ENCODE measurements around the gene ANKS1B. TPM values are rescaled to one million over a fixed set of nuclear protein-coding genes. Genes with fewer than 3 reads are reported as not detected.
"Not testable (repeated sequence)": the region's sequence is repeated elsewhere in the genome, so short reads cannot be mapped to it uniquely, and the experiment has no call there.

The ANKS1B gene
- total RNA-seq, 2 donors from 2014 or later: 32.7 to 37.1 TPM

DNA sequence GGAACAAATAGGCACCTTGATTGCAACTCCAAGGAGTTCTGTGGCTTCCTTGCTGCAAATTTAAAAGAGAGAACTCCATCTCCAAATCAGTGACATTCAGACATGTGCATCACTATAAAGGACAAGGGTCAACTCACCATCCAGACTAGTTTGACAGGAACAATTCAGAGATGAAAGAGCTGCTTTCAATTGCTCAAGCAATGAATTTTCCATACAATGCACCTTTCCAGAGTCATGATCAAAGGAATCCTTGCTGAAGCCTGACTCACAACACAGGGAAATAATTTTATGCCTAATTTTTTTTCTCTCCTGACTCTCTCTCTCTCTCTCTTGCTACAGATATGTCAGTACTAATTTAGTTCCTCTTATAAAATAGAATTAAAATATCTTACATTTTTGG is 717.7 kb downstream of the ANKS1B start:
- intact Hi-C loops (cut with DNase I): no loop called here
- no peak for DNase-seq (ENCODE audit: low spot score)

DNA sequence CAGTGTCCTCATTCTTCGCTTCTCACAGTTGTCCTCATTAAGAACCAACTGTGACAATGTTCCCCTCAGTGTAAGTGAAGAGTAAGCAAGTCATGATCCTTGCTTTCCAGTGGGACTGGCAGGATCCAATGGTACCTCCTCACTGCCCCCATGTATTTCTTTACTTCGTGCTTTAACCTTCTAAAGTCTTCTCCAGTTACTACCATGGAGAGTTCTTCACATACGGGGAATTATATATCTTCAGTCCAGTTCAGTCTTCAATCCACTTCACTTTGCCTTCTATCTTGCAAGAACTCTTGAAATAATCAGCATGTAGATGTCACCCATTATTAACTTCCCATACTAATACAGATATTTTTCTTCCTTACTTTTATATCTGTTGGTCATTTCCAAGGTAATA is 719.1 kb downstream of the ANKS1B start:
- DNase-seq (ENCODE audit: low spot score): no peak
- intact Hi-C loops (cut with DNase I): no loop called here

DNA sequence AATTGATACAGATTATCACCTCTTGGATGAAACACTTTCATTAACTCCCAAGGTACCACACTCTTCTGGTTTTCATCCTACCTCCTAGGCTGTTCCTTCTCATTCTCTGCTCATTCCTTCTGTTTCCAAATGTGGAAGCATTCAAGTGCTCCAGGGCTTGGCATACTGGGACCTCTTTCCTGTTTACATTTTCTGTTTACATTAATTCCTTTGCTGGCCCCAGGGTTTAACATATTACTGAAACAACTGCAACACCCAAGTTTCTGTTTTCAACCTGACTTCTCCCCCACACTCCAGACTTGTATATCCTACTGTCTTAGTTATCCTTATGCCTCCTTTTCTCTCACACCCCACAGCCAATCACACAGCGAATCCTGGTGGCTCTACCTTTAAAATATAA is 723.5 kb downstream of the ANKS1B start:
- intact Hi-C loops (cut with DNase I): no loop called here
- no peak for DNase-seq (ENCODE audit: low spot score)

DNA sequence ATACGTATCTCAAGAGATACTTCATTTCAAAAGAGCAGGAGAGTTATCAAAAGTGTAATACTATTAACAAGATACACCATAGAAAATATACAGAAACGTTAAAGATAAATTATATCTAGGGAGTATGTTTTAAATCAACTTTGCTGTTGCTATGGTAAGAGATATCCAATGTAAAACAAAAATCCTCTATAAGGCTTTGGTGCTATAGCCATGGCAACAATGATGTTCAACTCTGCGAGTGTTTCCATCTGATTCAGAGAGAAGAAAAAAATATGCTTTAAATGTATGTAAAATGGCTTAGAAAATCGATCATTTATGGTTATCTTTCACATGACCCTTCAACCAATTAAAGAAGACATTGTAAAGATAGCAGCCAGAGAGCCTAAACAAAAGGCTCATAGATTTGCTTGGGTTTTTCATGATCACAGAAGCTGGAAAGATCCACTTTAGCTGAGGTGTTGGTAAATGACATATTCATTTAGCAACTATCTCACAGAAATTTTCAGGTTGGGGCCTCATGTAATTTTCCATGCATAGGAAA is 724.2 kb downstream of the ANKS1B start:
- DNase-seq (ENCODE audit: low spot score): no peak
- intact Hi-C loops (cut with DNase I): no loop called here

DNA sequence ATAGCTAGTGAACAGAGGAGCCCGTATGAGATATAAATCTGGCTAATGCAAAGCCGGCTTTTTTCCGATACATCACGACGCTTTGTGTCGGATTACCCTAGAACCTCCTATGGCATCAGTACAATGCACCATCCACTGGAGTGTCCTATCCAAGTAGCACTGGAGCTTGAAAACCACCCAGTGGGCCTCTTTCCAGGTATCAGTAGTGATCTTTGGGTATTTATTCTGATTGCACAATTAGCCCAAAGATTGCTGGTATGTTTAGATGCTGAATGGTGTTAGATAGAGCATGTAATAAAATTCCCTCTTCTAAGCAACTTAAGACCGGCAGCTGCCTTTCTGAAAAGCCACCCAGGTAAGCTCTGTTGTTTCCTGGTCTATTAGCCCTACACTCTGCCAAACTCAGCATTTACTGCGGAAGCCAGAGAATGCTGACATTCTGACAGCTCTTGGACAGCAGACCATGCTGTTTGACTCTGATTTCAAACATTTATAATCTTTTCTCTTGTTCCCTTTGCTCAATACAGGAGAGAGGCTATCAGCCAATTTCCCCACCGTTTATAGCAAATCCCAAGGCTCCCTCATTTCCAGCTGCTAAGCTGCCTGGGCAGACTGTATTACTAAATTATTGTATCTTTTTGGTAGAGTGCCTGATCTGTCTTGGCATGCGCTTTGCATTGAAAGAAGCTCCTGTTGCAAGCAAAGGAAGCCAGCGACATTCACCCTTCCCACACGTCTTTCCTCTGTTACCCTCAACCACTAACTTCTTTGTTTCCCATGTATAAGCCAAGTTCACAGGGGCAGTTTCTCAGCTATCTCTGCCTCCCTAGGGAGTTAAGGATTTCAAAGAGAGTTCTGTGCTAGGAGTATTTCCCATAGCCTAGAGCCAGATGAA is 725.4 kb downstream of the ANKS1B start:
- intact Hi-C loops (cut with DNase I): no loop called here
- no peak for DNase-seq (ENCODE audit: low spot score)

DNA sequence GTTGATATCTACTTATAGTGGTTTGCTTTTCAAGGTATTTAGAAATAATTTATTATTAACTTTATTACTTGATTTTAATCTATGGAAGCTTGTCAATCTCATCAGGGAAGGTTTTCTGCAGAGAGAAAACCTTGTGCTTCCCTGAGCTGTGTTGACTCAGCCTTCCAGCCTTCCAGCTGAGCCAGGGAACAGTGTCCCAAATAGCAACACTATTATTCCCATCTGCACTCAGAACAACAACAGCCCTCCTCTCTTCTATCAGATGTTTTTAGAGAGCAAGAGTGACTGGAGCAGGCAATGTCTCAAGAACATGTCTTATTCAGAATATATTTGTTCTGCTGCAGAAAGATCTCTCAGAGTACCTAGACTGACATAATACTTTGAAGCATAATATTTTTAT is 727.1 kb downstream of the ANKS1B start:
- intact Hi-C loops (cut with DNase I): no loop called here

DNA sequence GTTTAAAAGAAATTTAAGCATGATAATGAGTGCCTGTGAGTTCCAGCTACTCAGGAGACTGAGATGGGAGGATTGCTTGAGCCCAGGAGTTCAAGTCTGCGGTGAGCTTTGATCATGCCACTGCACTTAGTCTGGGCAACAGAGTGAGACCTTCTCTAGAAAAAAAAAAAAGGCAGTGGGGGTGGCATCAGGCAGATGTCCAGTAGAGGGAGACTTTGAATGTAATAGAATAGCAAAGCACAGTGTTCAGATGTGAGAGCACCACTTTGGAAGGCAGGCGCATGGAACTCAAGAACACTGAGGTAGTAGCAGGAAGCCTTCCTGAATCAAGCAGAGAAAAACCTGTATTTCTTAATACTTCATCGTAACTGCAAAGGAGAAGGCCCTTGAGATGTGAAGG is 731.7 kb downstream of the ANKS1B start:
- no peak for DNase-seq (ENCODE audit: low spot score)
- intact Hi-C loops (cut with DNase I): no loop called here

More for the DNA sequence above, 727.1 kb downstream of the ANKS1B start:
- DNase-seq (ENCODE audit: low spot score): no peak

DNA sequence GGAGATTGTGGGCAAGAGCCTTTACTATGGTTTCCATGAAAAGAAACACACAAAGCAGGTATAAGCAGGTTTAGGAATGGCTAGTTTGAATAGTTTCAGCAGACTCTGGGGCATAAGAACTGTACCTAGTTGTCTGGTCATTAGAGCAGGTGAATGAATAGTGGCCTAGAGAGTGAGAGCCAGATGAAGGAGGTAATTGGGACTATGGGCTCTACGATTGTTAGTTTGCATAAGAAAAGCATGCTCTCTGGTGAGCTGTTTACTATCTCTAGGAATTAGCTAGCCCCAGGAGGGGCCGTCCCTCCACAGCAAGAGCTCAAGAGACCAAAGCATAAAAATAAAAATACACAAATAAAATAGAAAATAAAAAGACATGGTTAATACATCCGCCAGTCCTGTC is 734.6 kb downstream of the ANKS1B start:
- intact Hi-C loops (cut with DNase I): no loop called here
- no peak for DNase-seq (ENCODE audit: low spot score)

DNA sequence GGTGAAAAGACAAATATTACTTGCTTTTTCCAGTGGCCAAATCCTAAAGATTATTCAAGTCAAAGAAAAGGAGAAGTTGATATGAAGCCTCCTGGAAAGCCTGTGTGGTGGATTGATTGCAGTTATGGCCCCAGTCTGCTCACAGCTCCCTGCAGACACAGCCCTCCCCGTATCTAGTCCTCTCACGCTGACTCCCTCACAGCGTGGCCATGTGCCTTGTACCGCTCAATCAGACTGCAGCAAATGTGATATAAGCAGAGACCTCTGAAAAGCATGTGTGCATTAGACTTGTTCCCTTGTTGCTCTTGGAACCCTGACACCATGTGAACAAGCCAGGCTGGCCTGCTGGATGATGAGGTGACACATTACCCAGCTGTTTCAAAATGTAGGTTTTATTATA is 735.2 kb downstream of the ANKS1B start:
- no peak for DNase-seq (ENCODE audit: low spot score)
- intact Hi-C loops (cut with DNase I): no loop called here

DNA sequence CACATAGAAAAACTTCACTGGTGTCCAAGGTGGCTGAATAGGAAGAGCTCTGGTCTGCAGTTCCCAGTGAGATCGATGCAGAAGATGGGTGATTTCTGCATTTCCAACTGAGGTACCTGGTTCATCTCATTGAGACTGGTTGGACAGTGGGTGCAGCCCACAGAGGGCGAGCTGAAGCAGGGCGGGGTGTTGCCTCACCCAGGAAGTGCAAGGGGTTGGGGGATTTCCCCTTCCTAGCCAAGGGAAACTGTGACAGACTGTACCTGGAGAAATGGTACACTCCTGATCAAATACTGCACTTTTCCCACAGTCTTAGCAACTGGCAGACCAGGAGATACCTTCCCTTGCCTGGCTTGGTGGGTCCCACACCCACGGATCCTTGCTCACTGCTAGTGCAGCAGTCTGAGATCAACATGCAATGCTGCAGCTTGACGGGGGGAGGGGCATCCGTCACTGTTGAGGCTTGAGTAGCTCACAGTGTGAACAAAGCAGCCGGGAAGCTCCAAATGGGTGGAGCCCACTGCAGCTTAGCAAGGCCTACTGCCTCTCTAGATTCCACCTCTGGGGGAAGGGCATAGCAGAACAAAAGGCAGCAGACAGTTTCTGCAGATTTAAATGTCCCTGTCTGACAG is 746.7 kb downstream of the ANKS1B start:
- intact Hi-C loops (cut with DNase I): not testable (repeated sequence)

DNA sequence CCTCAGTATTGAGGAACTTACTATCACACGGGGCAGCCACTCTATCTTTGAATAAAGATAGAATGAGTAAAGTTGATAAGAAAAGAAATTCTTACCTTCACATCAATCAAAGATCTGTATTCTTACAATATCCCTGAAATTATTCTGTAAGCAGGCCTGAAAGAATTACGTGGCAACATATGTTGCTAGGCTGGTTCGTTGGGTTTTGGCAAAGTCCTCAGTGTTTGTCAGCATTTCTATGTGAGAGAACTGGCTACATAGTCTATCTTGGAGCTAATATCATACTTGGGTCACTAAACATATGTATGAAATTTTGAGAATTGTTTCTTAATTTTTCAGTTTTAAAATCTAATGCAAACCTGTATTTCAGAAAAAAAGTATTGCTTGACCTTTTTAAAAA is 749.4 kb downstream of the ANKS1B start:
- intact Hi-C loops (cut with DNase I): no loop called here
- no peak for DNase-seq (ENCODE audit: low spot score)

More for the DNA sequence above, 746.7 kb downstream of the ANKS1B start:
- not testable (repeated sequence) for DNase-seq (ENCODE audit: low spot score)

DNA sequence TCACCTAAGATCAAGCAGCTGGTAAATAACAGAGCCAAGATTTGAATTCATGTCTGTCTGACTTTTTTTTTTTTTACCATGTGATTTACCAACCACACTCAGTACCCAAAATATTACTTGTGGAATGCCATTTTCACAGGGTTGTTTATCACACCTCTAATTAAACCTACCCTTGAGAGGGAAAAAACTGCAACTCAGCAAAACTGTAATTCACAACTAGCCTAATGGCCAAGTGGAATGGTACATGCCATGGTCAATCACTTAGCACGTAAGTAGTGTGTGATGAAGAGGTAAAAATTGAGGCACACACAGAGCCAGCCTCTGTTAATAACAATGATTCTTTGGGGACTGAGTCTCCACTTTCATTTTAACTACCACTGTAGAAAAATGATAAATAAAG is 750.0 kb downstream of the ANKS1B start:
- no peak for DNase-seq (ENCODE audit: low spot score)
- intact Hi-C loops (cut with DNase I): no loop called here

DNA sequence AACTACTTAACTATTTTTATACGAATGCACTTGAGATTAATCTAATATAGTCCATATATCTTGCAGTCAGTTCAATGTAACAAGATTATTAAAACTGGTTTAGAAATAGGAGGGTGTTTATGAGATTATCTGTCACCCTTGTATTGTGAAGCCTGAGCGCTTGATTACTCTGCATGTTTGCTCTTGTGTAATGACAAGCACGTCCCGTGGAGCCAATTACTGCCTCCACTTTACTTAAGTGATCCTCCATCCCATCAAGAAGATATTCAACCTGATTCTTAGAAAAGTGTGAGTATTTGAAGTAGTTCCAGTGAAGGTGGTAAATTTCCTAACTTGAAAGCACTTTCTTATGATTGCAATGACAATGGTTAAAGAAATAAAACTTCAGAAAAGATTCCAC is 752.4 kb downstream of the ANKS1B start:
- intact Hi-C loops (cut with DNase I): no loop called here
- DNase-seq (ENCODE audit: low spot score): no peak

DNA sequence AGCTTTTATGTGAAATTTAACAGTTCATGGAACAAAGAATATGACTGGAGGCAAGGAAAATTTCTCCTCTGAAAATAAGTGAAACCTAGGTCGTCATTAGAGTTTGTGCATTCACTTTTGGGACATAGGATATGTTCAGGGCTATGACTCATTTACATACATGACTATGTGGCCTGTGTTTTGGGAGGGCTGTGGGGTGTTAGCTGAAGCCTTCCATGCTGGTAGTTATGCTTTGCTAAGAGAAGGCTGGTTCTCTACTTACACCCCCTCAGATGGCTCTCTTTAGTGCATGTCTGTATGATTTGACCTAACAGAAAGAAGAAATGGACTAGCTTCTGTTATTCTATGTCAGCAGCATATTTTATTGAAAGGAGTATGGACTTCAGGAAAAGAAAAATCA is 753.7 kb downstream of the ANKS1B start:
- intact Hi-C loops (cut with DNase I): no loop called here
- DNase-seq (ENCODE audit: low spot score): no peak

DNA sequence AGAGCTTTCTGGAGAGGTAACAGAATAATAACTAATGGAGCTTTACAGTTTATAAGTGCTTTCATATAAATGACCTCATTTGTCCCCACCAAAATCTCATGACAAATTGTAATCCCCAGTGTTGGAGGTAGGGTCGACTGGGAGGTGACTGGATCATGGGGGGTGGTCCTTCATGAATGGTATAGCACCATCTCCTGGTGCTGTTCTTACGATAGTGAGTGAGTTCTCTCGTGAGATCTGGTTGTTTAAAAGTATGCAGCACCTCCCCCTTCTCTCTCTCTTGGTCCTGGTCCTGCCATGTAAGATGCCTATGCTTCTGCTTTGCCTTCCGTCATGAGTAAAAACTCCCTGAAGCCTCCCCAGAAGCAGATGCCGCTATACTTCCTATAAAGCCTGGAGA is 760.5 kb downstream of the ANKS1B start:
- no peak for DNase-seq (ENCODE audit: low spot score)
- intact Hi-C loops (cut with DNase I): no loop called here

DNA sequence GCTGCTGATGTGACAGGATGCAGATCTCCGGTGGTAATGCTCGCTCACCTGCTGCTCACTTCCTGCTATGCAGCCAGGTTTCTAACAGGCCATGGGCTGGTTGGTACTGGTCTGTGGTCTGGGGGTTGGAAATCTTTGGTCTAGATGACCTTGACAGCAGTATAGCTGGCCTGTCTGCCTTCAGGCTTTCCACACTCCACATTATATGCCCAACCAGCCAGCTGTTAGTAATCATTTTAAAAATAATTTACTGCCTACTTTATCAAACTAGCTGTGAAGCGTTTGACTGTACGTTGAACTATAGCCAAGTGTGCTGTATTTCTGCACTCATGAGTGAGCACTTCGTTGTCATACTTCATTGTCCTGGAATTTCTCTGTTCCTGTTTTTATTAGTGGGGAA is 761.2 kb downstream of the ANKS1B start:
- intact Hi-C loops (cut with DNase I): no loop called here
- DNase-seq (ENCODE audit: low spot score): no peak

DNA sequence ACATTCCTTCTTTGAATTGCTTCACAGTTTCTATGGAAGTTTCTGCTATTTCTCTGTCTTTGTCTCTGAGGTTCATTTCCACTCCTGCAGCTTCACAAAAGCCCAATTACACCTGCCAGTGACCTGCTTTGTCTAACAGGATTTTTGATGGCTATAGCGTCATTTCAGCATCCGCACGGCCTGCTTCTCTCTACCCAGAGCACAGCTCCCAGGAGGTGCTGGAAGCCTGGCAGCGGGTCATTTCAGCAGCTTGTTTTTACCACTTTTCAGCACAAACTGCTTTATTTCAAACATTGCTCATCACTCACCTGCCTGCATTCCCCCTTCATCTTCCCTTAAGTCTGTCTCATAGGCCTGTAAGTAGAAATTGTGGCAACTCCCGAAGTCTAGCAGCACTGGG is 771.7 kb downstream of the ANKS1B start:
- intact Hi-C loops (cut with DNase I): no loop called here
- no peak for DNase-seq (ENCODE audit: low spot score)

DNA sequence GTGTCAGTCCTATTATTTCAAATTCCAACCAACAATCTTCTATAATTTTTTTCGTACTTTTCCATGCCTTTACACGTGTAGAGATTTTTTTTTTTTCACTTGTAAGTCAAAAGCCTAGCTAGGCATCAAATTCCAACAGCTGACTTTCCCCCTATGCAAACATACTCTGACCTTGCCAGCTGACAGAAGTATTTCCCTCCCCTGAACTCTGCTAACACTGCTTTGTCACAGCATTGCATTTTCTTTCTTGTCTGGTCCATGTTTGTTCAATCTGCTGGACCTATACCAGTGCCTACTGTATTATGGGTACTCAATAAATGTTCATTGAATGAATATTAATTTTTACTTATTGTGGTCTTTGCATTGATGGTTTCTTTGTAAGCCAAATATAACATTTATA is 772.5 kb downstream of the ANKS1B start:
- intact Hi-C loops (cut with DNase I): no loop called here
- DNase-seq (ENCODE audit: low spot score): no peak

DNA sequence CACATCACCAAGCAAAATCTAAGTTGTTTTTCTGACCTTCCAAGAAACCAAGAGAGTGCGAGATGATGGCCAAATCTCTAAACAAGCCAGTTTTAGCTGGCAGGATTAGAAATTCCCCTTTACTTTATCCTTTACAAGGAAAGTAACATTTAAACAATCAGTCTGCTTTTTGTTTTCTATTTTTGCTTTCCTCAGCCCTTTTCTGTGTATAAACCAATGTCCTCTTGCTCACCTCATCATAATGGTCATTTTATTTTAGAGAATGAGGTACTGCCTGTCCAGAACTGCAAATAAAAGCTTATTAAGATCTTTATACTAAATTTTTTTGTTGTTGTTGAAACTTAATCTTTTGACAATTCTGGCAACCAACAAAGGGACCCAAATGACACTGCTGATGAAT is 779.6 kb downstream of the ANKS1B start:
- intact Hi-C loops (cut with DNase I): no loop called here
- DNase-seq (ENCODE audit: low spot score): no peak

DNA sequence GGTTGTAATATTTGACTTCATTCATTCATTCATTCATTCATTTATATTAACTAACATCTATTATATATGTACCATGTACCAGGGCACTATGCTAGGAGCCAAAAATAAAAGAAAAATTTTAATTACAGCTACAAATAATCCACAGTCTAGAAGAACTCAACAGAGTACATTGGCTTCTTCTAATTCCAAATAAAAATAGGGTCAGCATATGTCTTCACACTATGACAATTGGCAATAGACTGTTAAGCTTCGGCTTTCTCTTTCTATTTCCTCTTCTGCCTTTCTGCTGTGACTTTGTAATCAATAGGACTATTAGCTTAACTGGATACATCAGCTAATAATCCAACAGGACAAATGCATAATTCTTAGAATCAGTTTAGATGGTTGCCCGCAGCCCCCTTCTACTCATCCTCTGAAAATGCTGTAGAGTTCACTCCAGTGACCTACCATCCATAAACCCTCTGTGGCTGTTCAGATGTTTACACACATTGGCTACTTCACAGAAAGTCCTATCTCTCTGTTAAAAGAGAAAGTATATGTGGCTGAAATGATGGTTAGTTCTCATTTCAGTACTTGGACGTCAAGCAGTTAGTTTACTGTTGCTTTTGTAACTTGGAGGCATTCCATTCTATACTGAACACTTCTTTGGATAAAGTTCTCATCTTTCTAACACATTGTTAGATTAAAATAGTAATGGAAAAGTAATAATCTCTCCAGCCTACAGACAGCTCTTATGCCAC is 782.7 kb downstream of the ANKS1B start:
- DNase-seq (ENCODE audit: low spot score): no peak
- intact Hi-C loops (cut with DNase I): no loop called here

Measured in posterior vena cava (tissue), 2 donors.